Smooth muscle cell (in vitro differentiated cells): Measurements from ENCODE around the gene SLC3A2. TPM values are rescaled to one million over a fixed set of nuclear protein-coding genes. Genes with fewer than 3 reads are reported as not detected.

Experiments used
- DNase-seq: peaks from one replicate; lab custom pipeline; 2025; ENCODE audit not compliant: unreplicated experiment; lab: John Stamatoyannopoulos, UW
- H2AFZ ChIP-seq: fragments of 200-600 bp; sonication (generic); 2 replicates; pipeline ENCODE4 v1.6.0; 2016; ENCODE audit warnings: antibody characterized with exemption, low read depth, mild to moderate bottlenecking
- H3F3A ChIP-seq: fragments of 200-600 bp; sonication (generic); 2 replicates; pipeline ENCODE4 v1.6.0; 2017; ENCODE audit warnings: antibody characterized with exemption, low read depth
- H3K27ac ChIP-seq: fragments of 200-600 bp; sonication (generic); 2 replicates; pipeline ENCODE4 v1.5.1; 2016; ENCODE audit warnings: low read depth, mild to moderate bottlenecking
- H3K27me3 ChIP-seq: fragments of 200-600 bp; sonication (generic); 2 replicates; pipeline ENCODE4 v1.6.1; 2016; ENCODE audit warnings: low read depth, mild to moderate bottlenecking
- H3K36me3 ChIP-seq: fragments of 200-600 bp; sonication (generic); 2 replicates; pipeline ENCODE4 v1.5.1; 2016; ENCODE audit warnings: low read depth
- H3K4me1 ChIP-seq: fragments of 200-600 bp; sonication (generic); 2 replicates; pipeline ENCODE4 v1.5.1; 2016; ENCODE audit warnings: low read depth
- H3K4me2 ChIP-seq: fragments of 200-600 bp; sonication (generic); 2 replicates; pipeline ENCODE4 v1.6.0; 2016; ENCODE audit warnings: mild to moderate bottlenecking
- H3K4me3 ChIP-seq: fragments of 200-600 bp; sonication (generic); 2 replicates; pipeline ENCODE4 v1.5.1; 2016; ENCODE audit warnings: mild to moderate bottlenecking
- H3K79me2 ChIP-seq: fragments of 200-600 bp; sonication (generic); 2 replicates; pipeline ENCODE4 v1.6.0; 2016; ENCODE audit warnings: low read depth, mild to moderate bottlenecking
- H3K9ac ChIP-seq: fragments of 200-600 bp; sonication (generic); 2 replicates; pipeline ENCODE4 v1.6.0; 2016; ENCODE audit warnings: low read depth
- H3K9me3 ChIP-seq: fragments of 200-600 bp; sonication (generic); replicated peaks from 2 replicates; pipeline ENCODE4 v1.5.1; 2016; ENCODE audit warnings: low read depth
- H4K20me1 ChIP-seq: fragments of 200-600 bp; sonication (generic); 2 replicates; pipeline ENCODE4 v1.6.0; 2016; ENCODE audit warnings: low read depth
- CTCF ChIP-seq: fragments of 200-600 bp; sonication (generic); IDR thresholded peaks from 2 replicates; pipeline ENCODE4 v1.5.1; 2017; ENCODE audit warnings: borderline replicate concordance, mild to moderate bottlenecking, antibody characterized with exemption; ENCODE audit not compliant: insufficient read depth, poor library complexity, severe bottlenecking
- WGBS: methylation state at CpG from one replicate; pipeline ENCODE4 v1.1.7; 2016; ENCODE audit warnings: low lambda C conversion rate; 5-methylcytosine and 5-hydroxymethylcytosine counted together
- polyA plus RNA-seq: library from polyadenylated mRNA; unstranded; fragments of >200 nt; fragmentation: Nextera tagmentation; extraction: Ambion mirVana; gene quantifications from 2 replicates; pipeline ENCODE4 v1.2.1, GENCODE V29; 2016
- total RNA-seq: library from RNA; depleted of rRNA; stranded (reverse); fragments of >200 nt; gene quantifications from 2 replicates; pipeline ENCODE4 v1.2.3, GENCODE V29; 2014

The SLC3A2 gene
- total and polyA plus RNA-seq, 2 experiments from 2014 or later, result 179 to 181 TPM

- Histone ChIP-seq H3K36me3 (no peaks in the 10 kb centered on the region), H3K9me3 (no peaks in the 10 kb centered on the region), H3K79me2 (no peaks in the 10 kb centered on the region), H4K20me1 (no peaks in the 10 kb centered on the region), H3K27me3 (no peaks in the 10 kb centered on the region), H3K27ac (no peak overlapping the region), H3K4me1 (peaks cover 5% of the 10 kb centered on the region), H2AFZ (no peak overlapping the region), H3K9ac (no peak overlapping the region), H3K4me2 (no peak overlapping the region), H3K4me3 (no peak overlapping the region), H3F3A (no peaks in the 10 kb centered on the region)
- TF ChIP-seq CTCF, result no peak
- DNase-seq, result no peak
Observed at GRCh38 chr11:62898027-62898426, 17.3 kb downstream of the SLC3A2 start.

- Histone ChIP-seq H3K4me2 (no peak overlapping the region), H4K20me1 (no peaks in the 10 kb centered on the region), H3K27ac (no peak overlapping the region), H3K9ac (no peak overlapping the region), H3K36me3 (no peaks in the 10 kb centered on the region), H3K79me2 (no peaks in the 10 kb centered on the region), H3K4me1 (peaks cover 6% of the 10 kb centered on the region), H2AFZ (no peak overlapping the region), H3K4me3 (no peak overlapping the region), H3F3A (no peaks in the 10 kb centered on the region), H3K27me3 (no peaks in the 10 kb centered on the region), H3K9me3 (no peaks in the 10 kb centered on the region)
- 62% methylated on average over 1 of the region's 1 CpG for WGBS
- DNase-seq, result no peak
- TF ChIP-seq CTCF, result no peak
Observed at GRCh38 chr11:62902932-62903331, 22.2 kb downstream of the SLC3A2 start.

GRCh38 chr11:62905296-62905695 is 24.6 kb downstream of the SLC3A2 start:
- H3K27me3 ChIP-seq, result no peaks in the 10 kb centered on the region
- no peak overlapping the region for H3K27ac ChIP-seq
- no peak for TF ChIP-seq CTCF
- DNase-seq, result no peak
- H3K4me3 ChIP-seq, result no peak overlapping the region
- H3K79me2 ChIP-seq, result no peaks in the 10 kb centered on the region
- H3K9ac ChIP-seq, result no peak overlapping the region
- H3K9me3 ChIP-seq, result no peaks in the 10 kb centered on the region
- no peaks in the 10 kb centered on the region for H4K20me1 ChIP-seq
- H2AFZ ChIP-seq, result no peak overlapping the region
- peaks cover 11% of the 10 kb centered on the region for H3K4me1 ChIP-seq
- H3F3A ChIP-seq, result no peaks in the 10 kb centered on the region
- no peak overlapping the region for H3K4me2 ChIP-seq
- 55% methylated on average over 3 of the region's 3 CpGs for WGBS
- no peaks in the 10 kb centered on the region for H3K36me3 ChIP-seq

GRCh38 chr11:62905927-62906531 is 25.3 kb downstream of the SLC3A2 start:
- no peaks in the 10 kb centered on the region for H3K27me3 ChIP-seq
- H3K4me1 ChIP-seq, result peaks cover 11% of the 10 kb centered on the region
- H3K36me3 ChIP-seq, result no peaks in the 10 kb centered on the region
- no peaks in the 10 kb centered on the region for H3K79me2 ChIP-seq
- H3K27ac ChIP-seq, result no peak overlapping the region
- peak; percentile 43 for DNase-seq
- no peaks in the 10 kb centered on the region for H3F3A ChIP-seq
- TF ChIP-seq CTCF, result peak; percentile 99
- no peak overlapping the region for H3K9ac ChIP-seq
- WGBS, result 16% methylated on average over 14 of the region's 14 CpGs
- no peak overlapping the region for H3K4me3 ChIP-seq
- H4K20me1 ChIP-seq, result no peaks in the 10 kb centered on the region
- H2AFZ ChIP-seq, result no peak overlapping the region
- H3K4me2 ChIP-seq, result no peak overlapping the region
- no peaks in the 10 kb centered on the region for H3K9me3 ChIP-seq
